HG03064 (cell line): Measurements from ENCODE around the gene CACNB2.

ENCODE experiments used
- ATAC-seq: cut with Tn5 transposase; IDR thresholded peaks from one replicate; pipeline ENCODE4 v1.9.1; 2021; ENCODE audit warnings: low read depth; ENCODE audit not compliant: unreplicated experiment

The CACNB2 gene

DNA sequence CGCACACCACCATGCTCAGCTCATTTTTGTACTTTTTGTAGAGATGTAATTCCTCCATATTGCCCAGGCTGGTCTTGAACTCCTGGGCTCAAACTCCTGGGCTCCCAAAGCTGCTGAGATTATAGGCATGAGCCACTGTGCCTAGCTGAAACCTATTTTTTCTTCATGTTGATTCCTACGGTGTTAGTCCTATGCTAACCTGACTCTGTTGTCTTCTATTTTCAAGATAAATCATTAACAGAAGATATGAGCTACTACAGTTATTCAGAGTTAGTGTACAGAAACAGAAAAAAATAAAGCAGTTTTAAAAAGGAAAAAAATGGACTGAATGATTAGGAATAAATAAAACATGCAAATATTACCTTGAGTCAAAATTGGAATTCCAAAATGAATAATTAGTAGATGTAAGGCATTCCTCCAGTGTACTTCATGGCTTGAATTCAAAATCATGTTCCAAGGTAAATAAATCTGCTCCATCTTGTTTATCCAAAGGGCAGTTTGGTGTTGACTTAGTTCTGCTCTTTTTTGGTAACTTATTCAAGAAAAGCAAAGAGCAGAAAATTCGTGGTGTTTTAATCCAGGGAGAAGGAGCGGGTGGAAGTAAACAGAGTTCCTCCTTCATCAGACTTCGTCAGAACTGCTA, 185.8 kb downstream of the CACNB2 start:
- ATAC-seq = no peak

DNA sequence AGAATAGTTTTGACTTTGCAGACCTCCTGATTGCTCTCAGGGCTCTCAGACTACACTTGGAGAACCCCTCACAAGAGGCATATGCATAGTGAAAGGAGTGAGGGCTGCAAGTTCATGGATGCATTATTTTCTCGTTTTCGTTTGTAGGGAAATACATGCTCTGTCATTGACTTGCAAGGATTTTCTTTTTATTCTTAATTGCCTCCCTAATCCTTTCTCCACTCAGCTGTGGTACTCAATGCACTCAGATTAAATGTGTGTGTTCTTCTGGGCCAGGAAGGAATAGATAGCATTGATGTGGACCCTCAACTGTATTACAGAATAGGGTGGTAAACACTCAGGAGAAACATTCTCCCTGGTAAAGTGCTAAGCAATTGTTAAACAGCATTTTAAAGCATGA, 188.7 kb downstream of the CACNB2 start:
- no peak for ATAC-seq

DNA sequence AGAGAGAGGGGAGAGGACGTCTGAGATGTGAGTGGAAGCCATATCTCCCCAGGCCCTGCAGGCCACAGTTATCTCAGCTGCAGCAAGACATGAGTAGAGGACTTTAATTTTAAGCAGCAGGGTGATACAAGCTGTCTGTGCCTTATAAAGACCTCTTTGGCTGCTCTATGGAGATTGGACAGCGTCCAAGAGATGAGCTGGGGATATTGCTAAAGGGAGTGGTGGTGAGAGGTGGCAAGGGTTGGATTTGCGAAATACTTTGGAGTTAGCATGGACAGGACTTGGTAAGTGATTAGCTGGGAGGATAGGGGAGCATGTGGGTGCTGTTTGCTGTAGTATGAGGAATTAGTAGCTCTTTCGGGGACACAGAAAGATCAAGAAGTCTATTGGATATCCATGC, 191.8 kb downstream of the CACNB2 start:
- no peak for ATAC-seq

DNA sequence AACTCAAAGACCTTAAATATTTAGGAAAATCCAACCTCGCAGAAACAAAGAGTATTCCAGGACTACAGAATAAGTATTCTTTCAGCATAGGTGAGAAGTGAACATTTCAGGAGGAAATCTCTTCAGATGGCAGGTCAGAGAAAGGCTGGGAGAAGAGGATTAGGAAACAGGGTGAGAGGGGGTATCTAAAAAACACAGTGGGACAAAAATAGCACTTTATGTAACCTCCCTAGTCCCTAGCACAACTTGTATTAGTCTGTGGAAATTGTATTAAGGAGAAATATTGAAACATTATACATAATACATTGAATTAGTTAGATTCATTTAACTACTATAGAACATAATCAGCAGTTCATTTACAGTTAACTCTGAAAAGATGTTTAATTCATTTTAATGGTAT, 192.3 kb downstream of the CACNB2 start:
- ATAC-seq = no peak

DNA sequence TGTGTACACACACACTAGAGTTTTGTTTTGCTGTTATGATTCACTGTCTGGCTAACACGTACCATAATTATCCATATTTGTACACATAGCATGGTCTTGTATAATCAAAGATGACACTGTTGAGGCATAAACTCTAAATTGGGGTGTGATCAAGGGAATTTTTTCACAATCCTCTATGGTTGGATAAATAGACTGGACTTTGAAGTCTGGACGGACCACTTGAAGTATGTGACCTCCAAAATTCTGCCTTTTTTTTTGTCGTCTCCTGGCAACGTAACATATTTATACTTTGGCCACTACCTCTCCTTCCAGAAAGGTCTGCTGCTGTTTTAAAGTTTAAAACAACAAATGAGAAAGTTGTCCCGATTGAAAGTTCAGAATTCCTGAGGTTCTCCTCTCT, 193.4 kb downstream of the CACNB2 start:
- no peak for ATAC-seq

DNA sequence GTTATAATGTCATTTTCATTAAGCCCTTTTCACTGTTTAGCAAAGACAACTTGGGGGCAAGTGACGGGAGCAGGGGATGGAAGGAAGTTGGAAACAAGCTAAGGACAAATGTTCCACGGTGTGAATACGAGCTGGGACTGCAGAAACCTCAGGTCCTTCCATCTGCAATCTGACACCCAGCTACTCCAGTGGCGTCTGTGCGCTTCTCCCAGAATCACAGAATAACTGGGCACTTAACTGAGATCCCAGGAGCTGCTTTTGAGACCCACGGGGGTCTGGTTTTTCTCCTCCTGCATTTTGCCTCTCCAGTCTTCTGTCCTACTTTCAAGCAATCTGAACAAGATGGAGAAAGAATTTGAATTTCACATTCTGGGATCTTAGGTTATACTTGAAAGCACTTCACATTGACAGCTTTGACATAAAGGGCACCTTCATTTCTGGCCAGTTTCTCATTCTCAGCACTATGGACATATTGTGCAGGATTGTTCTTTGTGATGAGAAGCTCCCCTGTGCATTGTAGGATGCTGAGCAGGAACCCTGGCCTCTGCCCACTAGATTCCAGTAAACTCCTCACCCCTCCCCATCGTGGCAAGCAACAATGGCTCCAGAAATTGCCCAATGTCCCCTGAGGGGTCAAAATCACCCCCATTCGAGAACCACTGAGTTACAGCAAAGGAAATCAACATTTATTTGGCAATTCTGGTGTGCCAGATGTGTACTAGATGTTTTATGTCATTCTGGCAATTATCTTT, 194.1 kb downstream of the CACNB2 start:
- no peak for ATAC-seq

DNA sequence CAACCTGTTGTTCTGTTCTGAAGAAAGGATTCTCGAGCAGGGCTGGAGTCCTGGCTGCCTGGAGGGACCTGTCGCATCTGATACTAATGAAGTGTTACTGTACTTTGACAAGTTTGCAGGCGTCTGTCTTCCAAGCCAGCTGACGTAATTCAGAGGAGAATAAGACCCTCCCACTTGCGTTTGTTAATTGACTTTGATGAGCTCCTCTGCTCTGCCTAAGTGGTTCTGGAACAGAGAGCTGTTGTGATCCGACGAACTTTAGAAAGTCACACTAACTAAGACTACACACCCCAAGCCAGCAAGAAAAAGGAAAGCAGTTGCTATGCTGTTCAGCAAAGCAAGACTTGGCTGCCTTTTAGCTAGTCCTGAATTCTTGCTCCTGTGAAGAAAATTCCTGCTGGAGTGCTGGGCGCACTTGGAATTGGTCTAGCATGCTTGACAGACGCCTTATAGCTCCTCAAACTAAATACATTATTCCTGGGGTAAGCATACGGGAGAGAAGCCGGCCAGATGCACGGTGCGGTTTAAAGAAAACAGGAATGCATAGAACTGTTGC, 200.3 kb downstream of the CACNB2 start:
- no peak for ATAC-seq

DNA sequence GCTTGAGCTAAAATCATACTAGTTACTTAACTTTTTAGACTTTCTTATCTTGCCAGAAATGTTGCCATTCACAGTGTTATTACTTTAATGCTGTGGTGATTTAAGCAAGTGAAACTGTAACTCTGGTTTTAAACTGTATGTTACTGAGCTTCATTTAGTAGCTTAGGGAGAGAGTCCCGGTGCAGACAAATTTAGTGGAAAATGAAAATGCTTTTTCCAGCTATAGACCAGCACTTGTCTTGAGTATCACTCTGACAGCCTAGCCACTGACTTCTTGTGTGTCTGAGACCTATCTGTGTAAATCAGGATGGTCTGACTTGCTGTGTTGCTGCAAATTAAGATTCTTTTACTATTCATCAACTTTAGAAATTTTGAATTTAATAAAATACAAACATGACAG, 200.8 kb downstream of the CACNB2 start:
- no peak for ATAC-seq

DNA sequence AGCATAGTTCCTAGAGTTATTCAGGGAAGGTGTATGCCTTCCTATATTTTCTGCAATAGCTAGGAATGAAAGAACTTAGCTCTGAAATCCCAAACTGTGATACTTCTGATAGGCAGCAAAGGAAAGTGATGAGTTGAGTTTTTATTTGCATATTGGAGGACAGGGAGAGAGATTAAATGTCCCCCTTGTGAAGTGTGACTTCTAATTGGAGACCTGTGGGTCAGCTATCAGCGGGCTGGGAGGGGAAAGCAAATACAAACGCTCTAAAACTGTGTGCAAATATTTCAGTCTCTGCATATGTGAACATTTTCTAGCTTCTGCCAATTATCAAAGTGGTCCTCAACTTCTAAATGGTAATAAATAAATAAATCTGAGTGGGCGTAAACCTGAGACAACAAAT, 203.3 kb downstream of the CACNB2 start:
- no peak for ATAC-seq

DNA sequence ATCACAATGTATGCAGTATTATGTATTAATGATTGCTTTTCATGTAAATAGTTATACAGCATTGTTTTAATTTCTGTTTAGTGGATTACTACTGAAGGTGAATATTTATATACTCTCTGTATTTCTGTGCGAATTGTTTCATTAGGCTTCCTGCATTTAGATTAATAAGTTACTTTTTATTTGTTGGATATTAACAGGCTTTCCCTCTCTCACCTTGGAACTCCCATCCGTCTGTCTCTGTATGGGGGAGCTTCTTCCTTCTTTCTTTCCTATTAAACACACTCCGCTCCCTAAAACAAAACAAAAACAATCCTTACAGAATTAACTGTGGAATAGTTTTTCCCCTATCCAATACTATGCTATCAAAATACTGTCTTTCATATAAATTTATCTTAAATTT, 205.1 kb downstream of the CACNB2 start:
- no peak for ATAC-seq

DNA sequence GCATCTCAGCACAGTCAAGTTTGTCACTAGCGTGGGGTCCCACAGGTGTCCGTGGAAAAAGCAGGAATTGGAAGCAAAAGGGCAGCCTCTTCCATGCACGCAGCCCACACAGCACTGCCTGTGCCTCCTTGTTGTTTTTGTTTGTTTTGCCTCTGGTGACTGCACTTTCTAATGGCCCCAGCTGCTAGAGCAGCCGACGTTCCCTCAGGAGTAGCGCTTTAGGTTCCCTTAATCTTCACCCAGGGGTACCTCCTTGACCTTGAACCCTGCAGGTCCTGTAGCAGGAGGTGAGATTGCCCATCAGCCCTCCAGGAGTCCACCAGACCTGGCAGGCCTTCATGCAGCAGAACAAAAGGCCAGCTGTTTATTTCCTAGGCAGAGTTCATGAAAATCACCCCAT, 210.1 kb downstream of the CACNB2 start:
- ATAC-seq = no peak

DNA sequence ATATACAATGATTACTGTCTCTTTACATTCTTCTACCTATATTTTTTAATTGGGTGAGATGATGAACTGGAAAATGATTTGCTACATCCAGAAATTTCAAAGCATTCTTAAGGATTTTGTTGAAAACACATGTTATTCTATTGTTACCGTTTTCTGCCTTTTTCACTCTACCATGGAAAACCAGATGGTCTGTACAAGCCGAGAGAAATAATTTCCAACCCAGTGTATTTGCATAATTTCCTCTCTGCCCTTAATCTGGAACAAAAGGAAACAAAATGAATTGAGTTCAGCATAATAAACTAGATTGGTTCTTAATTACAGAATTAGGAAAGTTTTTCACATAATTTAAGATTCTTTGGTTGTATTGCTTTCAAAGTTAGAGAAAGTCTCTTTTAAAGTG, 211.2 kb downstream of the CACNB2 start:
- no peak for ATAC-seq

DNA sequence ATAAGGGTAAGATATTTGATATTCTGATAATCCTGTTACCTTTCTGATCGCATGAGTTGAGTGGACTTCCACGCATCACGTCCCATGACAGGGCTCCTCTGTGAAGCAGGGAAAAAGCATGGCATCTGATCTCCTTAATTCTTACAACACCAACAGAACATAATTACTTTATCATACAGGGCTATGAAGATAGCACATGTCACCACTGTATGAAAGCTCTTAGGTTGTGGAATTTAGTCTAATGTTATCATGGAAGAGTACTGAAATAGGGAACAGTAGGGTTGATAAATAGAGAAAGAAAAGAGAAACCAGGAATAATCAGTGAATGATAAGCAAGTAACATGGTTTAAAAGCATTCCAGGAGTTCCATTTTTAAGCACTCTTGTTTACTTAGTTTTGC, 212.0 kb downstream of the CACNB2 start:
- no peak for ATAC-seq

DNA sequence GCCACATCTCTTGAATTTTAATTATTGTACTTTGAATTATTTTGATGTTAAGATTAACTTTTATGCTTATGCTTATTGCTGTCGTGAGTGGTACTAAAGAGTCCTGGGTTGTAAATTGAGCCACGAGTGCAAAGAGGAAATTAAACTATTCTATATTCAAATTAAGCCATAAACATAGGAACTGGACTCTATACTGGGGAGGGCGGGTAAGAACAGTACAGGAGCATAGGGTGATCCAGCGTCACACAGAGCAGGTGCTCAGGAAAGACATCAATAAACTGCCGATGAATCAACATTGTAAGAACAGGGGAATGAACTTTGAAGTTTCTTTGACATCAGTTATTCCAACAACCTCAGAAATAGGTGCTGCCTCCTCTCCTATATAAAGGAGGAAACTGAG, 219.6 kb downstream of the CACNB2 start:
- no peak for ATAC-seq

DNA sequence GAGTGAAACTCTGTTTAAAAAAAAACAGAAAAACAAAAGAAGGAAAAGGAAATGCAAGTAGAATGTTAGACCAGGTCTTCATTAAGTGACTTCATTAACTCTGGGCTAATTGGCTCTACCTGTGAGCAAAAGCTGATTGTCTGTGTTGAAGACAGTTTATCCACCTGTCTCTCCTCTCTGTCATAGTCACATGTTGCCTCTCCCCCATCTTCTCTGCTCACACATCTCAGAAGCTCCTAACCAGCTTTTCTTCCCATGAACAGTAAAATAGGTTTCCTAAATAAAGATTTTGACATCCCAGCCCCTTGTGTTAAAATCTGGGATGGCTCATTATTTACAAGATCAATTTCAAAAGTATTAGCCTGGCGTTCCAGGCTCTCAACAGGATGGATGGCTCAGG, 222.7 kb downstream of the CACNB2 start:
- ATAC-seq = no peak

DNA sequence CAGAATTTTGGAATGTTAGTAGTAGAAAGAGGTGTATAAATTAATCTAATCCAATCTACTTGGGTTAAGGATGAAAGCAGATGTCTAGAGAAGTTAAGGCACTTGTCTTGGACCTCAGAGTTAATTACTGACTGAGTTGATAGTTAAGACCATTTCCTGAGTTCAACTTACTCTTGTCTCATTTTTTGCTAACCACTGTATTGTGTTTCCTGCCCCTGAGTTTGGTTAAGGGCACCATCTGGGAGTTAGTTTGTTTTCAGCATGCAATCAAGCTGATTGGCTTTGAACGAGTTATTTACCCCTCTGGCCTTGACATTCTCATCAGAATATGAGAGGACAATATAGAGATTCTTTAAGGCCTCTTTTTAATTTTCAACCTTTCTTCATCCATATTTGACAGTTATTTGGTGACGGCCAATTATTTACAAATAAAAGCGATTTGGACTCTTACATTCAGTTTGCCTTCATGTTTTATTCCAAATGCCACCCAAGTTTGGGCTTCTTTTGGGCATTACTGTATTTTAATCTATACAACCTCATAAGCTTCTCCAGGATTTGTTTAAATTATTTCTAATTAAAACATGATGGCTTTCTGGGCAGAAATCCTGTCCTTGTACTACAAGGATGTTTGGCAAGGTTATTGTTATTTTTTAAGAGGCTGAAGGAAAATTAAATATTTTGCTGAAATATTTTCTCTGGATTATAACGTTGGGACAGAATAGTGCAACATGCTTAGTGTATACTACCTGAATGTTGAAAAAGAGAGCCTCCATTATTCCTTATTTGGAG, 225.0 kb downstream of the CACNB2 start:
- ATAC-seq = no peak

DNA sequence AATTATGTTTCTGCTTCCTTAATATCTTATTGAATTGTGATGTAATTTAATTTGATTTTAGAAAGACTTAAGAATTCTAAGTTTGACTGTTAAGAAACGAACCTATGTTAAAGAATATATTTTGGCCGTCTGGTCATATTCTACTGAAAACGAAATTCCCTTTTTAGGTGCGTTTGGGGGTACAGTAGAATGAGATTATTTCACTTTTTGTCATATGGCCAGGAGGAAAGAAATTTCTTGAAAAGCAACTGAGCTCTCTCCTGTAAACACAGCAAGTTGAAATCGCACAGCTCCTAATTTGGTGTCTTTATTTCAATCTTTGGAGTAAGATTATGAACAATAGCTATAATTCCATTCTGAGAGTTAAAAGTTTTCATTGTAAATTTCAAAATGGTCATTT, 227.6 kb downstream of the CACNB2 start:
- ATAC-seq = no peak

DNA sequence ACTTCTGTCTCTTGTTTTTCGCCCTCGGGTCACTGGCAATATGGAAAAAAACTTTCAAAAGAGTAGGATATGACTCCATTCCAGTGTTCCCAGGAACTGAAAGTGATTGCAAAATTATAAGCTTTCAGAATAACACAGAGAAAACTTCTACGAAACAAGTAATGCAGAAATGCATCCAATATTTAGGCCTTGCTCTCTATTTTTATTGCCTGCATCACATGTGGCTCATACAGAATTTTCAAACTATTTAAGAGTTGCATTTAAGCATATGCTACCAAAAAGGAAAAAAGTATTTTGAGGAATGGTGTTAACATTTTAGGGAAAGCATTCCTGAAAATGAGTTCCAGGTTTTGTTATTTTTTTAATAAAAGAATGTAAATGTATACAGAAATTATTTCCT, 228.0 kb downstream of the CACNB2 start:
- no peak for ATAC-seq

DNA sequence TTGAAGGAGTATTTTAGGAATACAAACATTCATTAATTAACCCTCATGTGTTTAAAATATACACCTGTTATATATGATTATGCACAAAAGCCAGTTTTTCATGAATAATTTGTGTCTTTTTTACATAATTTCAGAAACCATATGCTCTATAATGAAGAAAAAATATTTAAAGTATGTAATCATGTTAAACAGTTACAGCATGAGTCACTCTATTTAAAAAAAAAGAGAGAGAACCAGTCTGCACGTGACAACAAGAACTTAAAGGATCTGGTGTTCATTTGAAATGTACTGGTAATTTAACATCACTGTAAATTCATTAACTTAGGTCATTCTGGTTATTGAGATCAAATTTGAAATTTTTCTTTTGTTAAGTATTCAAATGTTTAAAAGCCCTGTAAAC, 228.5 kb downstream of the CACNB2 start:
- ATAC-seq = no peak

DNA sequence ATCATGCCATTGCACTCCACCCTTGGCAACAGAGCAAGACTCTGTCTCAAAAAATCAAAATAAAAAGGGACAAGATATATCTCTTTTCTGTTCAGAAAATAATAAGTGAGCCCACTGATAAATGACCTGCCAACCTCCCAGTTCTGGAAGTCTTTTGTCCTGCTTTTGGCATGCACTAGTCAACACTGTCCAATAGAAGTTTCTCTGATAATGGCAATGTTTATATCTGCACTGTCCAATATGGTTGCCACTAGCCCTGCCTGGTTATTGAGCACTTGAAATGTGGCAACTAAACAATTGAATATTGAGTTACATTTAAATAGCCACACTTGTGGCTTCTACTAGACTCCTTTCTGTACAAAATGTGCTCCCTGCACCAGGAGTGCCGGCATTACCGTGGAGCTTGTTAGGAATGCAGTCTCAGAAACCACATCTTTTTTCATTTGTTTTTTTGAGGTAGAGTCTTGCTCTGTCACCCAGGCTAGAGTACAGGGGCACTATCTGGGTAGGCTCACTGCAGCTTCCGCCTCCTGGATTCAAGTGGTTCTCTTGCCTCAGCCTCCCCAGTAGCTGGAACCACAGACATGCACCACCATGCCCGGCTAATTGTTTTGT, 229.7 kb downstream of the CACNB2 start:
- no peak for ATAC-seq

DNA sequence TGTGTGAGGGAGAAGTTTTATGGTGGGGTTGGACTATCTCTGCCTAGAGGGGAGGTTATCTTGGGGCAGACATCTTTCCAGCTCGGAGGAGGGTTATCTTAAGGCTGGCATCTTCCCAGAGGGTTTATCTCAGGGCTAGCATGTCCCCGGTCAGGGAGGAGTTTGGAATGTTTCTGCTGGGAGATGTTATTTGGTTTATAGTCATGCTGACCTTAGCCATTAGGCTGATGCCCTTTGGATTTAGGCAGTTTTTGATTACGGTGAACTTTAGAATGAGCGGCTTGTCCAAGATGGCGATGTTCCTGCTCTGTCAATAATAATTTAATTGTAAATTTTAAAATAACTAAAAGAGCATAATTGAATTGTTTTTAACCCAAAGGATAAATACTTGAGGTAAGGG, 236.4 kb downstream of the CACNB2 start:
- no peak for ATAC-seq
